HG03460 (cell line): ENCODE data around the gene MAN1A1.
A peak's percentile ranks its signal among the peaks of the same experiment; 100 is the strongest.
"Not testable (repeated sequence)": the region's sequence is repeated elsewhere in the genome, so short reads cannot be mapped to it uniquely, and the experiment has no call there.

ENCODE experiments used
- ATAC-seq: cut with Tn5 transposase; IDR thresholded peaks from one replicate; pipeline ENCODE4 v1.9.1; 2021; ENCODE audit not compliant: unreplicated experiment

Gene MAN1A1

GRCh38 chr6:119174085-119174445, 175.5 kb downstream of the MAN1A1 start:
- no peak for ATAC-seq

- no peak for ATAC-seq
Observed at GRCh38 chr6:119173249-119174084, 176.1 kb downstream of the MAN1A1 start.

- no peak for ATAC-seq
Observed at GRCh38 chr6:119172824-119173223, 176.7 kb downstream of the MAN1A1 start.

- no peak for ATAC-seq
Observed at GRCh38 chr6:119171864-119172588, 177.5 kb downstream of the MAN1A1 start.

GRCh38 chr6:119171088-119171841, 178.3 kb downstream of the MAN1A1 start:
- no peak for ATAC-seq

- no peak for ATAC-seq
Observed at GRCh38 chr6:119170447-119171087, 179.0 kb downstream of the MAN1A1 start.

GRCh38 chr6:119170103-119170446, 179.5 kb downstream of the MAN1A1 start:
- no peak for ATAC-seq

GRCh38 chr6:119169355-119169754, 180.2 kb downstream of the MAN1A1 start:
- not testable (repeated sequence) for ATAC-seq

GRCh38 chr6:119166024-119166784, 183.4 kb downstream of the MAN1A1 start:
- ATAC-seq: no peak

- no peak for ATAC-seq
Observed at GRCh38 chr6:119163006-119163405, 186.6 kb downstream of the MAN1A1 start.

GRCh38 chr6:119162134-119162775, 187.3 kb downstream of the MAN1A1 start:
- peak; percentile 55 for ATAC-seq

- no peak for ATAC-seq
Observed at GRCh38 chr6:119161438-119161837, 188.1 kb downstream of the MAN1A1 start.

GRCh38 chr6:119160911-119161310, 188.7 kb downstream of the MAN1A1 start:
- ATAC-seq: no peak

GRCh38 chr6:119158057-119158848, 191.3 kb downstream of the MAN1A1 start:
- no peak for ATAC-seq

- ATAC-seq: no peak
Observed at GRCh38 chr6:119157506-119157815, 192.1 kb downstream of the MAN1A1 start.

- no peak for ATAC-seq
Observed at GRCh38 chr6:119156757-119157505, 192.6 kb downstream of the MAN1A1 start.

GRCh38 chr6:119156082-119156481, 193.5 kb downstream of the MAN1A1 start:
- not testable (repeated sequence) for ATAC-seq

GRCh38 chr6:119152187-119152586, 197.4 kb downstream of the MAN1A1 start:
- no peak for ATAC-seq
